SU-DHL-6 (cell line): ENCODE measurements around the gene NOCT.

ENCODE experiments used
- EZH2phosphoT487 ChIP-seq: fragments of 200-600 bp; sonication (generic), shearing (Covaris generic); conservative IDR thresholded peaks from 2 replicates; pipeline ENCODE4 v1.6.1; 2018; ENCODE audit warnings: mild to moderate bottlenecking, antibody characterized with exemption, low read length, moderate library complexity, mixed read lengths
- TF ChIP-seq, protein P1 (sequence below): fragments of 200-600 bp; sonication (generic); IDR thresholded peaks from one replicate; pipeline ENCODE4 v1.5.1; 2017; ENCODE audit warnings: antibody characterized with exemption, mild to moderate bottlenecking, low read length, moderate library complexity; ENCODE audit not compliant: insufficient read depth, poor library complexity, severe bottlenecking

DNA sequence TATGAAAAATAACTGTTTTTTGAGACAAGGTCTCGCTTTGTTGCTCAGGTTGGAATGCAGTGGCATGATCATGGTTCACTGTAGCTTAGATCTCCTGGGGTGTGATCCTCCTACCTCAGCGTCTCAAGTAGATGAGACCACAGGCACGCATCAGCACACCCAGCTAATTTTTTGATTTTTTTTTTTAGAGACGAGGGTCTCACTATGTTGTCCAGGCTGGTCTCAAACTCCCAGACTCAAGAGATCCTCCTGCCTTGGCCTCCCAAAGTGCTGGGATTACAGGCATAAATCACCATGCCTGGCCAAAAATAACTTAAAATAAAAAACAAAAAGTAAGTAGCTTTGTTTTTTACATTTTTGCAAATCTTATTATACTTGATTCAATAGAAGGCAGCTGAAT, 63.3 kb downstream of the NOCT start:
- TF ChIP-seq, protein P1, sequence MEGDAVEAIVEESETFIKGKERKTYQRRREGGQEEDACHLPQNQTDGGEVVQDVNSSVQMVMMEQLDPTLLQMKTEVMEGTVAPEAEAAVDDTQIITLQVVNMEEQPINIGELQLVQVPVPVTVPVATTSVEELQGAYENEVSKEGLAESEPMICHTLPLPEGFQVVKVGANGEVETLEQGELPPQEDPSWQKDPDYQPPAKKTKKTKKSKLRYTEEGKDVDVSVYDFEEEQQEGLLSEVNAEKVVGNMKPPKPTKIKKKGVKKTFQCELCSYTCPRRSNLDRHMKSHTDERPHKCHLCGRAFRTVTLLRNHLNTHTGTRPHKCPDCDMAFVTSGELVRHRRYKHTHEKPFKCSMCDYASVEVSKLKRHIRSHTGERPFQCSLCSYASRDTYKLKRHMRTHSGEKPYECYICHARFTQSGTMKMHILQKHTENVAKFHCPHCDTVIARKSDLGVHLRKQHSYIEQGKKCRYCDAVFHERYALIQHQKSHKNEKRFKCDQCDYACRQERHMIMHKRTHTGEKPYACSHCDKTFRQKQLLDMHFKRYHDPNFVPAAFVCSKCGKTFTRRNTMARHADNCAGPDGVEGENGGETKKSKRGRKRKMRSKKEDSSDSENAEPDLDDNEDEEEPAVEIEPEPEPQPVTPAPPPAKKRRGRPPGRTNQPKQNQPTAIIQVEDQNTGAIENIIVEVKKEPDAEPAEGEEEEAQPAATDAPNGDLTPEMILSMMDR, result no peak
- no peak for TF ChIP-seq EZH2phosphoT487
